COLO668 (cell line): ENCODE results near the gene GPS1.
A peak's percentile ranks its signal among the peaks of the same experiment; 100 is the strongest.

Experiments used
- DNase-seq: peaks from one replicate; lab custom pipeline; 2025; ENCODE audit not compliant: unreplicated experiment; lab: John Stamatoyannopoulos, UW

GPS1 gene

DNA sequence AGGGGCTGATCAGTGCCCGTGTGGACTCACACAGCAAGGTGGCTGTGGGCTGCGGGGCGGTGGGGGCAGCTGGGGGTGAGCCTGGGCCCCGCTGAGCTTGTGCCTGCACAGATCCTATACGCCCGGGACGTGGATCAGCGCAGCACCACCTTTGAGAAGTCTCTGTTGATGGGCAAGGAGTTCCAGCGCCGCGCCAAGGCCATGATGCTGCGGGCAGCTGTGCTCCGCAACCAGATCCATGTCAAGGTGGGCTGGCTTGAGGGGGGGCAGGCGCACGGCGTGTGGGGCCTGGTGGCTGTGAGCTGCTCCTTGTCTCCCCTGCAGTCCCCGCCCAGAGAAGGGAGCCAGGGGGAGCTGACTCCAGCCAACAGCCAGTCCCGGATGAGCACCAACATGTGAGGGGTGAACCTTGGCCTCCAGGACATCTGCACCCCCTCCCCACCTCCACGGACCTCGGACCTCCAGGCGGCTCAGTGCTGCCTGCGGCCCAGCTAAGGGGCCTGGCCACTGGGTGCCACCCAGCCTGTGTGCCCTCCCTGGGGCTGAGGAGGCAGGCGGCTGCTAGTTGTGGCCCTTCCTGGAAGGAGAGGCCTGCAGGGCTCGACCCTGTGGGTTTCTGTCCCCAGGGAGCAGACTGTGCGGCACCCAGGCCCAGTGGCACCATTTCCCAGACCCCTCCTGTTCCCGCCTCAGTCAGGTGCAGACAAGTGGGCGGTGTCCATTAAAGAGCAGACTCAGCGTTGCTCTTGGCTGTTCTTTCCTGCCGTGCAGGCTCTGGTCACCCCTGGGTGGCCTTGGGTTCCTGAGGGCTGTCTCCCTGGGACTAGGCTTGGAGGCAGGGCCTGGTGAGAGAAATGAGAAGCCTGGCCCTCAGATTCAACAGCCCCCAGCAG is 5.3 kb downstream of the GPS1 start:
- DNase-seq: no peak

DNA sequence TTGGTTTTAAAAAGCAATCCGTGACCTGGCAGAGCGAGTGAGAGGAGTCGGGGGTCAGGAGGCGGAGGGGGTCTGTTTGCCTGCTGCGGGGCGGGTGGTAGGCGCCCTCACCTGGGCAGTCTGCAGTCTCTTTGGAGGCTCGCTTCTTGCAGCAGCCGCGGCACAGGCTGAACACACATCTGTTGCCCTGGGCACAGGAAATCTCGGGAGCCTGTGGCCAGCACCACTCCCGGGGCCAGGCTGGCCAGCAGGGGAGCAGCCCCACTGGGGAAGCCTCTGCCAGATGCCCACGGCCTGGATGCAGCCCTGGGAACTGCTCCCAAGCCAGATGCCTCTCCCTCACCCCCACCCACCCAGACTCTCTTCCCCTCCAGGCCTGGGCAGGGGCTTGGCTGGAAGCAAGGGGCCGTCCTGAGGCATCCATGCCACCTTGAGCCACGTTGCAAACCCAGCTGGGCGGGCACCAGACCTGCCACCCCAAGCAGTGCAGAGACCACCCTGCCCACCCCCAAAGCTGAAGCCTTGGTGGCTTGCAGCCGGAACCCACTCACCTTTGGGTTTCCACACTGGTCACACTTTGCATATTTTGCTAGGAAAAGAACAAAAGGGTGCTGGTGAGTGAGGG is 6.6 kb downstream of the GPS1 start:
- no peak for DNase-seq

GRCh38 chr17:82058855-82059249 is 7.2 kb downstream of the GPS1 start:
- DNase-seq: no peak

DNA sequence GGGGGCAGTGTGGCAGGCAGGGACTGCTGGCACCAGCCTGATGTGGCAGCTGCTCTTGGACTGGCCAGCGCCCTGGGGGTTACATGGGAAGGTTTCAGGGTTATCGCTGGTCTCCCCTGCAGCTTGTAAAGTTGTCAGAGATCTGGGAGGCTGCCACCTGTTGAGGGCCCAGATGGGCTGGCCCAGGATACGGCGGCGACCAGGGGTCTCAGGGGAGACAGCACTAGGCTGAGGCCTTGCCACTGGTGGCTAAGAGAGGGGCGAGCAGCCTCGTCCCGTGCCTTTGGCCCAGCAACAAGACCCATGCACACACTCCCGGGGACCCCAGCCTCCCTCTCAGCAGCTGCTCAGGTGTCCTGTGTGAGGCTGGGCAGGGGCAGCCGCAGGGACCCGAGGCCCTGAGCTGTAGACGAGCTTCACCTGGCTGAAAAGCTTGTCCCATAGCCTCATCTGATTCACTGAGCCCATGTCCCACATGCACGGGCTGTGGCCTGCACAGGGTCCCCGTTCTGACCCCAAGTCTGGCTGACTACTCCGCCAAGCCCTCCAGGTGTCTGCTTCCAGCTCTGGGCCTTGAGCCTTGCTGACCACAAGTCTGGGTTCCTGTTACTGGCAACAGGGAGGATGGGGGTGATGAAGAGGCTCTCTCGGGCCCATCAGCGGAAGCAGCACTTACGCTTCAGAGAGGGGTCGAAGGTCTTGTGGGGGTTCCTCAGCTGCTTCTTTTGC is 7.7 kb downstream of the GPS1 start:
- no peak for DNase-seq

GRCh38 chr17:82060001-82060380 is 8.3 kb downstream of the GPS1 start:
- DNase-seq: no peak

DNA sequence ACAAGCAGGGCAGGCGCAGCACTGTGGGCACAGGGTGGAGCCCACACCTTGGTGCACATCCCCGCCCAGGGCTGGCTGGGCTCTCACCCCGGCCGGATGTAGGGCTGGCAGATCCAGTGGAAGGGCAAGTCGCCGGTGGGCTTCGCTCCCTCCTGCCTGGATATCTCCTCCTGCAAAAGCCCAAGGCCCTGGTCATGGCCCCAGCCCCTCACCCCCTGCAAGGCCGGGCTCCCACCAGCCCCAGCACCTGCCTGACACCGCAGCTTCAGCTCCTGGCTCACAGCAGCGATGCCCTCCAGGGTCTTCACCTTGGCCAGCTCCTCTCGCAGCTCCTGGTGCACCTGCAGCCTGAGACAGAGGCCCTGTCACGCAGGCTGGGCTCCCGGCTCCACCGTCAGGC is 8.9 kb downstream of the GPS1 start:
- no peak for DNase-seq

GRCh38 chr17:82061047-82061925 is 9.6 kb downstream of the GPS1 start:
- DNase-seq: no peak

- no peak for DNase-seq
These were observed 10.6 kb downstream of the GPS1 start for GRCh38 chr17:82062076-82062983.

DNA sequence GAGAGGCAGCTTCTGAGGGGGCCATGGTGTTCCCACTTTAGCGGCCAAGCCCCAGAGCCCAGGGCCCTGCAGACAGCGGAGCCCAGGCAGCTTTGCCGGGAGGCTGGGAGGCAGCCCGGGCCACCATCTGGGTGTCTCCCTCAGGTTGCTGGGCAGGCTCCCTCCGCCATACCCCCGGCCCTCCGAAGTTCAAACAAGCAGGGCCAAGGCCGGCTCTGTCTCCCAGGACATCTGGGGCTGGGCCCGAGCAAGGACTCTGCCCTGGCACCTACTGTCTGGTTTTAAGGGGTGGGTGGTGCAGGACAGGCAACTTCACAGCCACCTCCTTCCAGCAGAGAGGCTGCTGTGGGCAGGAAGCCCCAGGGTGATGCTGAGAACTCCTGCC is 11.3 kb downstream of the GPS1 start:
- DNase-seq: no peak

- no peak for DNase-seq
These were observed 12.0 kb downstream of the GPS1 start for GRCh38 chr17:82063424-82064415.

- peak; percentile 68 for DNase-seq
These were observed 12.9 kb downstream of the GPS1 start for GRCh38 chr17:82064433-82065192.

GRCh38 chr17:82065193-82065637 is 13.5 kb downstream of the GPS1 start:
- peak; percentile 52 for DNase-seq

GRCh38 chr17:82065638-82066303 is 14.1 kb downstream of the GPS1 start, which contains the start of gene DUS1L:
Gene DUS1L, minus strand, starts transcription at chr17:82065804. Its CDS starts 745 bp downstream, at chr17:82065059.
- peak; percentile 67 for DNase-seq

DNA sequence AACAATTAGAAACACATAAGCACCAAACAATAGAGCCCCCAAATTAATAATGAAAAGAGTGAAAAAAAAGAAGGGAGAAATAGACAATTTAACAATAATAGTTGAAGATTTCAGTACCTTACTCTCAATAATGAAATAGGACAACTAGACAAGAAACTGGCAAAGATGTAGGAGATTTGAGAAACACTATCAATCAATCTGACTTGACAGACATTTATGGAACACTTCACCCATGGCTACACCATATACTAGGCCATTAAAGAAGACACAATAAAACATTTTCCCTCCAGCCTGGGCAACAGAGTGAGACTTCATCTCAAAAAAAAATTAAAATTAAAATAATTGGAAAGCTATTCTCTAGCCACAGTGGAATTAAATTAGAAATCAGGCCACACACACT is 18.9 kb downstream of the GPS1 start:
- no peak for DNase-seq

DNA sequence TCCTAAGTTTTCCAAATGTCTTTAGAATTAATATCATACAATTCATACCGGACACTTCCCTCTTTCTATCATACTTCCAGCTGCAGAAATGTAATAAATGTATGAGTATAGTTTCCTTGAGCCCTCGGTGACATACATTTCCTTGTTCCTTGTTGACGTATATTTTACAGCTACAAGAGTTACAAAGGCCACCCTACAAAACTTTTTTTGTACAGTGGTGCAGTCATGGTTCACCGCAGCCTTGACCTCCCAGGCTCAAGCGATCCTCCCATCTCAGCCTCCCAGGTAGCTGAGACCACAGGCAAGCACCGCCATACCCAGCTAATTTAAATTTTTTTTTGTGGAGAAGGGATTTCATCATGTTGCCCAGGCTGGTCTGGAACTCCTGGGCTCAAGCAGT is 21.1 kb downstream of the GPS1 start:
- DNase-seq: no peak

DNA sequence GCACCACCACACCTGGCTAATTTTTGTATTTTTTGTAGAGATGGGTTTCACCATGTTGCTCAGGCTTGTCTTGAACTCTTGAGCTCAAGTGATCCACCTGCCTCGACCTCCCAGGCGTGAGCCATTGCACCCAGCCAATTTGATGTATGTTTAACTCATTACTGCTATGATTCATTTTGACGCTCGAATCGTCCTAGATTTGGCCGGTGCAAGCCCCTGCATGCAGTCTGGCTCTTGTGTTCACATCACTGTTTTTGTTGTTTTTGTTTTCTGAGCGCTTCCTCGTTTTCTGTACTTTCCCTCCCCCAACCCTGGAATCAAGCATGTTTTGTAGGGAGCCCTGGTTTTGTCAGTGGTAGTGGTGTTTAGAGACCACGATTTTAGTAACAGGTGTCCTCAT is 21.7 kb downstream of the GPS1 start:
- no peak for DNase-seq
